GM12878 (cell line): Measurements from ENCODE around the gene A4GNT. TPM values are rescaled to one million over a fixed set of nuclear protein-coding genes. Genes with fewer than 3 reads are reported as not detected.

Source experiments
- ATAC-seq: fragments of 200-7000 bp; cut with Tn5 transposase; 3 replicates; pipeline ENCODE4 v1.9.1; 2020; ENCODE audit warnings: mild to moderate bottlenecking, moderate library complexity
- BruUV-seq: library from RNA; stranded (reverse); fragments of 400-500 nt; replicated peaks from 2 replicates; lab custom pipeline; 2021; lab: Mats Ljungman, UMichigan
- CTCF ChIA-PET: fragments of 300-600 bp; sonication (Branson Sonifier 250); formaldehyde crosslinking; extraction: SDS; loops from one replicate; lab custom pipeline; 2021; ENCODE audit warnings: inconsistent platforms; lab: Yijun Ruan, JAX
- POLR2A ChIA-PET: fragments of 350-600 bp; formaldehyde crosslinking; extraction: SDS; loops from one replicate; lab custom pipeline; 2021; ENCODE audit warnings: inconsistent platforms; lab: Charles Lee
- RAD21 ChIA-PET: fragments of 300-600 bp; sonication (Branson Sonifier 250); formaldehyde crosslinking; loops from one replicate; lab custom pipeline; 2023; ENCODE audit warnings: antibody characterized with exemption; ENCODE audit not compliant: unreplicated experiment; lab: Charles Lee
- SMC1A ChIA-PET: fragments of 300-600 bp; sonication (Branson Sonifier 250); formaldehyde crosslinking; loops from one replicate; lab custom pipeline; 2023; ENCODE audit not compliant: unreplicated experiment, uncharacterized antibody; lab: Charles Lee
- DNase-seq: peaks from one replicate; pipeline ENCODE4 v3.0.0-alpha.2; 2011; ENCODE audit warnings: low read depth, low spot score
- FAIRE-seq: peaks from 3 replicates; lab custom pipeline; 2011; peaks lifted over from hg19 to GRCh38; lab: Jason Lieb, UNC
- H2AFZ ChIP-seq: 2 replicates; pipeline ENCODE4 v1.6.0; 2011; ENCODE audit warnings: low read depth, low read length, control low read depth; ENCODE audit not compliant: control insufficient read depth
- H3K27ac ChIP-seq: 2 replicates; pipeline ENCODE4 v1.5.1; 2011; ENCODE audit warnings: control low read depth; ENCODE audit not compliant: control insufficient read depth, insufficient read depth
- H3K27me3 ChIP-seq, 2 experiments: replicated peaks in 1 of 2; 2 replicates each; pipeline versions ENCODE4 v1.6.0 to v1.6.1; 2011; ENCODE audit warnings: low read length in 1 of 2; ENCODE audit not compliant: control insufficient read depth in 2 of 2, insufficient read depth in 2 of 2
- H3K36me3 ChIP-seq, 2 experiments: 2 replicates each; pipeline ENCODE4 v1.5.1; 2011; ENCODE audit warnings: low read length in 1 of 2; ENCODE audit not compliant: control insufficient read depth in 2 of 2, insufficient read depth in 2 of 2
- H3K4me1 ChIP-seq: 2 replicates; pipeline ENCODE4 v1.6.1; 2011; ENCODE audit warnings: mild to moderate bottlenecking, low read length, moderate library complexity, mixed read lengths; ENCODE audit not compliant: control insufficient read depth, insufficient read depth
- H3K4me2 ChIP-seq: 2 replicates; pipeline ENCODE4 v1.6.0; 2011; ENCODE audit warnings: control low read depth; ENCODE audit not compliant: control insufficient read depth, insufficient read depth
- H3K4me3 ChIP-seq: fragments of 200-600 bp; sonication (generic); 2 replicates; pipeline ENCODE4 v1.5.1; 2016
- H3K79me2 ChIP-seq: 2 replicates; pipeline ENCODE4 v1.6.0; 2011; ENCODE audit warnings: low read length; ENCODE audit not compliant: control insufficient read depth, insufficient read depth
- H3K9ac ChIP-seq: 2 replicates; pipeline ENCODE4 v1.8.0; 2011; ENCODE audit warnings: low read length, control low read depth, mixed read lengths; ENCODE audit not compliant: control insufficient read depth, insufficient read depth
- H3K9me3 ChIP-seq: replicated peaks from 3 replicates; pipeline ENCODE4 v1.5.1; 2011; ENCODE audit warnings: mild to moderate bottlenecking, low read length; ENCODE audit not compliant: control insufficient read depth, insufficient read depth
- H4K20me1 ChIP-seq: 2 replicates; pipeline ENCODE4 v1.6.0; 2011; ENCODE audit not compliant: control insufficient read depth, insufficient read depth
- ASH2L ChIP-seq: fragments of 300-600, 200-600 bp; sonication (generic); IDR thresholded peaks from 2 replicates; pipeline ENCODE4 v1.6.1; 2017; ENCODE audit warnings: low read depth, mild to moderate bottlenecking, borderline replicate concordance
- BCL11A ChIP-seq: IDR thresholded peaks from 2 replicates; pipeline ENCODE4 v1.6.1; 2011; ENCODE audit warnings: low read depth, low read length
- E2F8 ChIP-seq: fragments of 450-650 bp; IDR thresholded peaks from 2 replicates; pipeline ENCODE4 v1.6.1; 2018; ENCODE audit warnings: mild to moderate bottlenecking, low read depth, moderate library complexity; ENCODE audit not compliant: partially characterized antibody
- FOXM1 ChIP-seq: IDR thresholded peaks from 2 replicates; pipeline ENCODE4 v1.6.1; 2012; ENCODE audit warnings: low read depth, mild to moderate bottlenecking, inconsistent platforms, low read length, moderate library complexity
- JUNB ChIP-seq: IDR thresholded peaks from 2 replicates; pipeline ENCODE4 v1.6.1; 2016; ENCODE audit warnings: antibody characterized with exemption, mild to moderate bottlenecking
- JUND ChIP-seq: IDR thresholded peaks from 2 replicates; pipeline ENCODE4 v1.6.1; 2012; ENCODE audit warnings: low read depth, mild to moderate bottlenecking, low read length, improper control_type of control experiment, moderate library complexity
- LARP7 ChIP-seq: fragments of 450-650 bp; IDR thresholded peaks from 2 replicates; pipeline ENCODE4 v1.6.1; 2017; ENCODE audit warnings: mild to moderate bottlenecking
- MXI1 ChIP-seq: fragments of 150-350 bp; IDR thresholded peaks from 2 replicates; pipeline ENCODE4 v1.6.1; 2011; ENCODE audit warnings: low read depth, mild to moderate bottlenecking, inconsistent platforms, low read length, improper control_type of control experiment
- MYB ChIP-seq: fragments of 150-350 bp; IDR thresholded peaks from 2 replicates; pipeline ENCODE4 v1.6.1; 2014; ENCODE audit warnings: mild to moderate bottlenecking, low read depth, low read length, borderline replicate concordance
- RUNX3 ChIP-seq: IDR thresholded peaks from 2 replicates; pipeline ENCODE4 v1.6.1; 2012; ENCODE audit warnings: low read length, inconsistent platforms
- SMAD5 ChIP-seq: IDR thresholded peaks from 2 replicates; pipeline ENCODE4 v1.6.1; 2016; ENCODE audit warnings: antibody characterized with exemption, low read depth
- STAT3 ChIP-seq: IDR thresholded peaks from 2 replicates; pipeline ENCODE4 v1.6.1; 2011; ENCODE audit warnings: low read depth, low read length, improper control_type of control experiment
- ZBTB40 ChIP-seq: fragments of 450-650 bp; IDR thresholded peaks from 2 replicates; pipeline ENCODE4 v1.6.1; 2016; ENCODE audit warnings: mild to moderate bottlenecking, moderate library complexity, borderline replicate concordance
- ZNF687 ChIP-seq: fragments of 450-650 bp; IDR thresholded peaks from 2 replicates; pipeline ENCODE4 v1.6.1; 2017; ENCODE audit warnings: mild to moderate bottlenecking, moderate library complexity
- WGBS: methylation state at CpG from one replicate; pipeline ENCODE4 v1.1.6; 2016; ENCODE audit warnings: low lambda C conversion rate; ENCODE audit not compliant: insufficient replicate concordance, insufficient coverage; ENCODE audit errors: missing lambda C conversion rate; 5-methylcytosine and 5-hydroxymethylcytosine counted together
- in situ Hi-C: fragments of 300-500 bp; cut with MboI; formaldehyde crosslinking; loops from 9 replicates; pipeline ENCODE4 v1.14.3; 2018; ENCODE audit warnings: mixed read lengths
- intact Hi-C: fragments of 100-400 bp; cut with micrococcal nuclease; formaldehyde crosslinking; loops from one replicate; pipeline ENCODE4 v1.14.2; 2022; ENCODE audit not compliant: unreplicated experiment
- polyA plus RNA-seq, 11 experiments: library from polyadenylated mRNA; depleted of rRNA in 4 of 11; unstranded in 6 of 11; stranded (reverse) in 5 of 11; fragments of >200 nt; fragmentation: Nextera tagmentation in 4 of 11; fragmentation: Illumina TruSeq in 1 of 11; extraction: Ambion mirVana in 4 of 11; extraction: Trizol in 1 of 11; gene quantifications; 1 replicate in 1 of 11; 2 replicates in 10 of 11; pipeline versions ENCODE4 v1.2.1 to v1.2.3, GENCODE V29; 2011 to 2016; ENCODE audit warnings: inconsistent platforms in 2 of 11, missing spikeins in 2 of 11, low read depth in 1 of 11
- total RNA-seq, 4 experiments: library from RNA; depleted of rRNA in 3 of 4; stranded (reverse); fragments of >200 nt in 3 of 4; fragmentation: Illumina TruSeq in 1 of 4; extraction: Trizol in 1 of 4; gene quantifications; 2 replicates each; pipeline versions ENCODE4 v1.2.1 to v1.2.3, GENCODE V29; 2013 to 2021

Gene A4GNT
- total and polyA plus RNA-seq, 10 of the 15 experiments (the other 5 are each of a cell fraction or from before 2014, with no cell fraction given), result not detected

- TF ChIP-seq LARP7, result no peak
- TF ChIP-seq JUNB, result no peak
- no peak for TF ChIP-seq MYB
- TF ChIP-seq ZNF687, result no peak
- no peak for TF ChIP-seq BCL11A
- no peak for TF ChIP-seq RUNX3
Measured at GRCh38 chr3:138154534-138154933, 22.3 kb upstream of the A4GNT start (continued).

- 69% methylated on average over 4 of the region's 4 CpGs for WGBS
- H3K79me2 ChIP-seq, result no peaks in the 10 kb centered on the region
- BruUV-seq, result no TSS peak
- SMC1A ChIA-PET, result no interaction called here
- FAIRE-seq (no peak), DNase-seq (no peak), ATAC-seq (no peak)
- H3K4me1 ChIP-seq, result no peaks in the 10 kb centered on the region
- H3K27me3 ChIP-seq, result no peaks in the 10 kb centered on the region
- H4K20me1 ChIP-seq, result no peaks in the 10 kb centered on the region
- no peak overlapping the region for H3K27ac ChIP-seq
- no peak overlapping the region for H2AFZ ChIP-seq
- no peak overlapping the region for H3K9ac ChIP-seq
- CTCF ChIA-PET, result no interaction called here
- intact Hi-C loops, result no loop called here
- H3K36me3 ChIP-seq, result no peaks in the 10 kb centered on the region
- POLR2A ChIA-PET, result no interaction called here
- in situ Hi-C loops, result no loop called here
- no peaks in the 10 kb centered on the region for H3K9me3 ChIP-seq
- no peak overlapping the region for H3K4me3 ChIP-seq
- RAD21 ChIA-PET, result no interaction called here
- H3K4me2 ChIP-seq, result no peak overlapping the region
- TF ChIP-seq JUND (no peak), ZBTB40 (no peak), MYB (no peak), MXI1 (no peak), FOXM1 (no peak), E2F8 (no peak), STAT3 (no peak), SMAD5 (no peak), ASH2L (no peak)
Measured at GRCh38 chr3:138148503-138148902, 16.3 kb upstream of the A4GNT start.
